Ureter (tissue), 1 donor: ENCODE measurements around the gene ZSCAN5A. TPM values are rescaled to one million over a fixed set of nuclear protein-coding genes. Genes with fewer than 3 reads are reported as not detected.
"Not testable (repeated sequence)": the region's sequence is repeated elsewhere in the genome, so short reads cannot be mapped to it uniquely, and the experiment has no call there.

Experiments
- DNase-seq: peaks from one replicate; pipeline ENCODE4 v3.0.0-alpha.2; 2020; ENCODE audit warnings: low spot score
- total RNA-seq: library from RNA; stranded (reverse); gene quantifications from one replicate; pipeline ENCODE4 v1.2.4, GENCODE V29; 2023
- donor health status: DM: yes; HTN: yes; CAD: no.

Gene ZSCAN5A
- total RNA-seq, 1 donor from 2014 or later, result 31.1 TPM

DNA sequence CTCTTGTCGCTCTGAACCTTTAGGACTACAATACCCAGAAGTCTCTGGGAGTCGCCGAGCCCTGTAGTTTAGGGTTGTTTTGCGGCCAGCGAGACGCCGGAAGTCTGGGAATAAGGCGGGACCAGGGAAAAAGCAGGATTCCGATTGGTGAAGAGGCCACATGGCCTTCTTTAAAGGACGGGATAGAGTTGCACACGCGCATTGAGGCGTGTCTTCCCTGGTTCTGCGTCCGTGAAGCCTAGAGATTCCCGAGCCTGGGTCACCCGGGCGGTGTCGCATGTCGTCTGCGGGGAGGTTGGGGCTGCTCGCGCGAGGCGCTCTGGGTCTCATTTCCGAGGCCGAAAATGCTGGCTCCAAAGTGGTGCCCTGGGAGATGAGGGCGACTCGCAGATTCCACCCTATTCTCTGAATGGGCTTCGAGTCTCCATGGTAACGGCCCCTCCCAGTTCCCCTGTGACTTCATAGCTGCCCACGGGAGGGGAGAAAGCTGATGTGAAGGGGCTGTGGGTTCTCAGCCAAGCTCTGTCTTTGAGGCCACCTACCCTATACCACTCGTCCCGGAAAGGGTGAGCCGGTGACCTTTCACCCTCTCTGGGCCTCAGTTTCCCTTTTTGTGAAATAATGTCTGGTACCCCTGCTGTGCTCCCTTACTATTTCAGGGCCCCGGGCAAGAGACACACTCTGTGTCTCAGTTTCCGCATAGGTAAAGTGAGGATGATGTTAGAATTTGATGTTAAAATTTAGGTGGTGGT is 614 bp upstream of the ZSCAN5A start:
- DNase-seq, result peak; percentile 97

- no peak for DNase-seq
Measured at GRCh38 chr19:56314018-56314380, 640 bp downstream of the ZSCAN5A start.

GRCh38 chr19:56312787-56313657 is 1.6 kb downstream of the ZSCAN5A start:
- DNase-seq, result no peak

GRCh38 chr19:56312342-56312741 is 2.3 kb downstream of the ZSCAN5A start:
- no peak for DNase-seq

- no peak for DNase-seq
Measured at GRCh38 chr19:56310462-56310861, 4.2 kb downstream of the ZSCAN5A start.

- DNase-seq, result no peak
Measured at GRCh38 chr19:56309511-56310185, 5.0 kb downstream of the ZSCAN5A start.

GRCh38 chr19:56308792-56309191 is 5.8 kb downstream of the ZSCAN5A start:
- DNase-seq, result no peak

DNA sequence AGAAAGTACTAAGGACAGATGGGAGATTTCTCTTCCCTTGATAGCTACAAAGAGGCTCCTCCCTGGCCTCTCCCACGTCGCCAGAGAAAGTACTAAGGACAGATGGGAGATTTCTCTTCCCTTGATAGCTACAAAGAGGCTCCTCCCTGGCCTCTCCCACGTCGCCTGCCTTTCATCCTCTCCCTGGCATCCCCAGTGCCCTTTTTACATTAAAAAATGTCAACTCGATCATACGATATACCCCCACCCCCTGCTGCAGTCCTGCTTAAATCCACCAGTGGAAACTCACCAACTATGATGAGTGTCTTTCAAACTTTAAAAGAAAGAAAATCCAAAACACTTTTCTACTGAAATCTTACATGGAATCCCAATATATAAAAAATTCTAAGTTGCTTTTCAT is 7.6 kb downstream of the ZSCAN5A start:
- DNase-seq, result not testable (repeated sequence)

DNA sequence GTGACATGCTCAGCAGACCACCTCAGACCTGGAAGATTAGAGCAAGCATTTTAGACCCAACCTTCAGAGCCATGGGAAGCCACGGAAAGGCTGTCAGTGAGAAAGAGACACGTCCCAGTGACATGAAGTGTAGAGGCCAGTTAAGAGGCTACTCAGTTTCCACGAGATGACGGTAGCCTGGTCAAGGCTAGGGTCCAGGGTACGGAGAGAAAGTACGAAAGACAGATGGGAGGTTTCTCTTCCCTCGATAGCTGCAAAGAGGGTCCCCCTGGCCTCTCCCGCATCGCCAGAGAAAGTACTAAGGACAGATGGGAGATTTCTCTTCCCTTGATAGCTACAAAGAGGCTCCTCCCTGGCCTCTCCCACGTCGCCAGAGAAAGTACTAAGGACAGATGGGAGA is 8.6 kb downstream of the ZSCAN5A start:
- DNase-seq, result no peak

DNA sequence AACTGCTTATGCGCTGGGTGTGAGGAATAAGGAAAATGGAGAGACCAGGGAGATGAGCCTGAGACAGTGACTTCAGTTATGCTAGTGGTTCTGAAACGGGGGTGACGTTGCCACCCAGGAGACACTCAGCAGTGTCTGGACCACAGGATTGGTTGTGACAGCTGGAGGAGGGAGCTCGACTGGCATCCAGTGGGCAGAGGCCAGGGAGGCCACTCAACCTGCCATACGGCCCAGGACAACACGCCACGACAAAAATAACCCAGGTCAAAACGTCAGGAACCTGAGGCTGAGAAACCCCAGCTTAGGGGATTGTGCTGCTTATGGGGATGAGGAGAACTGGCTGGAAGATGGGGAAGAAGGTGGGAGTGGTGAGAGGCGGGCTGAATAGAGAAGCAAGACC is 10.4 kb downstream of the ZSCAN5A start:
- no peak for DNase-seq

DNA sequence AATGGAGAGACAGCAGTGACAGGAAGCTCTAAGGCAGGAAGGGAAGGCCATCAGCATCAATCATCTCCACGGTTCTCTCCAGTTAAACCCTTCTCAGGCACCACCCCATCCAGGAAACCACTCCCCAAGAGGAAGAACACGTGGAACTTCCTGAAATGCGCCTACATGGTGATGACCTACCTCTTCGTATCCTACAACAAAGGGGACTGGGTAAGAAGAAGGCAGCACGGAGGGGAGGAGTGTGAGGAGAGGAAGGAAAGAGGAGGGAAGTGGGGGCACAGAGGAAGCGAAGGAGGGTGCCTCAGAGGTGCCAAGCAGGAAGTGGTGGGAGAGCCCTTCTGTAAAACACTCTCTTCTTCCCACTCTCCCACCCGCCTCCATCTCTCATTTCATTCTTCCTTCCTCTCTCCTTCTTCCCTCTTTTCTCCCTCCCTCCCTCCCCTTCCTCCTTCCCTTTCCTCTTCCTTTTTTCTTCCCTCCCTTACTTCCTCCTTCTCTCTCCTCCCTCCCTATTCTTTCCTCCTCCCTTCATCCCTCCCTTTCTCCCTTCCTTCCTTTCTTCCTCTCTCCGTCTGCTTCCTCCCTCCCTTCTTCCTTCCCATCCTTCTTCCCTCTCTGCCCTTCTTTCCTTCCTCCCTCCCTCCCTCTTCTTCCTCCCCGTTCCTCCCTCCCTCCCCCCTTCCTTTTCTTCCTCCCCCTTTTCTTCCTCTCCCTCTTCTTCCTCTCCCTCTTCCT is 12.6 kb downstream of the ZSCAN5A start:
- DNase-seq, result no peak

DNA sequence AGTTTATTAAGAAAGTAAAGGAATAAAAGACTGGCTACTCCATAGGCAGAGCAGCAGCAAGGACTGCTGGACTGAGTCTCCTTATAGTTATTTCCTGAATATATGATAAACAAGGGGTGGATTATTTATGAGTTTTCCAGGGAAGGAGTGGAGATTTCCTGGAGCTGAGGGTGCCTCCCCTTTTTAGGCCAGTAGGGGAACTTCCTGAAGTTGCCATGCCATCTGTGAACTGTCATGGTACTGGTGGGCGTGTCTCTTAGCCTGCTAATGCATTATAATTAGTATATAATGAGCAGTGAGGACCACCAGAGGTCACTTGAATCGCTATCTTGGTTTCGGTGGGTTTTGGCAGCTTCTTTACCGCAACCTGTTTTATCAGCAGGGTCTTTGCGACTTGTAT is 13.5 kb downstream of the ZSCAN5A start:
- no peak for DNase-seq

DNA sequence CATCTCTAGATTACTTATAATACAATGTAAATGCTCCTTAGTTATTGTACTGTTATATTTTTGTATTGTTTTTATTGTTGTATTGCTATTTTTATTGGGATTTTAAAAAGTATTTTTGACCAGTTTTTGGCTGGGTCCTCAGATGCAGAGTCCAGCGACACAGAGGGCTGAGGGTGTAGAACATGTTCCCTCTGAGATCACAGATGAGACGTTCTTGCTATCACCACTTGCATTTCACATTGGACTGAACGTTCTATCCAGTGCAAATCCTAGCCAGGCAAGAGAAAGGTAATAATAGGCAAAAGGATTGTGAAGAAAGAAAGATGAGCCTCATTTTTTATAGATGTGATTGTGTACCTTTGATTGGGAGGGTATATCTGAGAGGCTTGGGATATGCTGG is 15.0 kb downstream of the ZSCAN5A start:
- DNase-seq, result no peak

GRCh38 chr19:56297010-56297409 is 17.6 kb downstream of the ZSCAN5A start:
- no peak for DNase-seq

GRCh38 chr19:56295531-56296455 is 18.8 kb downstream of the ZSCAN5A start:
- peak; percentile 55 for DNase-seq

DNA sequence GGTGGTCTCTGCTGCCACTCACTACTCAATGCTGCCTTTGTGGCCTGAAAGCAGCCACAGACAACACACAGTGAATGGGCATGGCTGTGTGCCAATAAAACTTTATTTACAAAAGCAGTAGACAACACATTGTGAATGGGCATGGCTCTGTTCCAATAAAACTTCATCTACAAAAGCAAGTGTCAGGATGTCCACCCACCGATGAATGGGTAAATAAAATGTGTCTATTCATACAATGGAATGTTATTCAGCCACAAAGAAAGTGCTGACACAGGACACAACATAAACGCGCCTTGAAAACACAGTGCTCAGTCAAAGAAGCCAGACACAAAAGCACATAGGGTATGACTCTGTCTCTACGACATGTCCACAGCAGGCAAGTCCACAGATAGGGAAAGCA is 20.1 kb downstream of the ZSCAN5A start:
- no peak for DNase-seq

DNA sequence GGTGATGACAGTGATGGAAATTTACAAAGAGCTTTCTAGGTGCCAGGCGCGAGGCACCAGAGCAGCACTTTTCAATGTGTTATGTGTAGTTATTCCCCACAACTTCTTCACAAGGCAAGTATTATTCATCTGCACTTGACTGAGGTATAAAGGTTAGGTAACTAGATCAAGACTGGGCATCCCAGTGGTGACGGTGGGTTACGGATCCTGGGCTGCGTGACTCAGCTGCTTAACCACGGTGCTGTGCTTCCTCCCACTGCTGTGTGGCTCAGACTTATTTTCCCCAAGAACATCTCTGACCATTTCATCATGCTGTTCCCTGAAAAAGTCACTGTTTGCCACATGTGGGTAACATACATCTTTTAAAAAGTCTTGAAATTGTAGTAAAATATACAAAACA is 22.8 kb downstream of the ZSCAN5A start:
- DNase-seq, result no peak

DNA sequence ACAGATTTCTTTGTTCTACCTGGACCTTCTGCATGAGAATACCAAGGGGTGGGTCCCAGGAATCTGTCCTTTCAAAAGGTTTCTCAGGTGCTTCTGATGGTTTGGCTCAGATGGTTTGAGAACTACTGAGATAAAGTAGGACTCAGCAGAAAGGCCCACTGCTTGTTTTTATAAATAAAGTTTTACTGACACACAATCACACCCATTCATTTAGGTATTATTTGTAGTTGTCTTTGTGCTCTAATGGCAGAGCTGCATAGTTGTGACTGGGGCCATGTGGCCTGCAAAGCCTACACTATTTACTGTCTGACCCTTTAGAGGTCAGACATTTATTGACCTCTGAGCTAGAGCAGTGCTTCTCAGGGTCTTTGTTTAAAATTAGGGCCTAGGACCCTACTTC is 24.5 kb downstream of the ZSCAN5A start:
- DNase-seq, result no peak

GRCh38 chr19:56284746-56285145 is 29.9 kb downstream of the ZSCAN5A start:
- DNase-seq, result no peak

DNA sequence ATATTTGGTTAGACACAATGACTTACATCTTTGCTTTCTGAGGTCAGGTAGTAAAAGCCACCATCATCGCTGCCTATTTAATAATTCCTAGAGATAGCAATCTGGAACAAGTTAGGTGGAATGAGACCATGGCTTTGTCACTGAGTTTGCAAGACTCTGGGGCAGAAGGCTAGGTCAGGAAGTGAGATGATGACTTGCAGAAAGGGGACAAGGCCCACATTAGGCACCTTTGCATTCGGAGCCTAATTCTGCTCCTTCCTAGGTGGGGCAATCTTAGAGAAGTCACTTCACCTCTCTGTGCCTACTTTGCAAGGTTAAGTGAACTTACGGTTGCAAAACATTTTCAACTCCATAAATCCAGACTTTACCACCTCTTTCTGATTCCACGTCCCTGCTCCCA is 31.8 kb downstream of the ZSCAN5A start:
- no peak for DNase-seq
